Adipocyte (in vitro differentiated cells): Measurements from ENCODE around the gene SLC4A7.

Experiments used
- DNase-seq: peaks from one replicate; pipeline ENCODE4 v3.0.0-alpha.2; 2015; ENCODE audit warnings: low read depth
- H3K27me3 ChIP-seq: replicated peaks from 2 replicates; pipeline ENCODE4 v1.7.0; 2013; ENCODE audit warnings: mild to moderate bottlenecking, low read length, moderate library complexity; ENCODE audit not compliant: control insufficient read depth, insufficient read depth
- H3K36me3 ChIP-seq: 2 replicates; pipeline ENCODE4 v1.7.0; 2013; ENCODE audit warnings: low read length, mild to moderate bottlenecking, moderate library complexity; ENCODE audit not compliant: control insufficient read depth, insufficient read depth, severe bottlenecking
- H3K4me1 ChIP-seq: 2 replicates; pipeline ENCODE4 v1.7.0; 2013; ENCODE audit warnings: mild to moderate bottlenecking, low read length, moderate library complexity; ENCODE audit not compliant: control insufficient read depth, insufficient read depth
- H3K4me3 ChIP-seq: 2 replicates; pipeline ENCODE4 v1.7.0; 2013; ENCODE audit warnings: mild to moderate bottlenecking, low read length, moderate library complexity
- H3K9ac ChIP-seq: 2 replicates; pipeline ENCODE4 v1.7.0; 2013; ENCODE audit warnings: mild to moderate bottlenecking, low read length, moderate library complexity
- H3K9me3 ChIP-seq: 2 replicates; pipeline ENCODE4 v1.7.0; 2013; ENCODE audit warnings: mild to moderate bottlenecking, low read length, moderate library complexity; ENCODE audit not compliant: control insufficient read depth

The SLC4A7 gene

DNA sequence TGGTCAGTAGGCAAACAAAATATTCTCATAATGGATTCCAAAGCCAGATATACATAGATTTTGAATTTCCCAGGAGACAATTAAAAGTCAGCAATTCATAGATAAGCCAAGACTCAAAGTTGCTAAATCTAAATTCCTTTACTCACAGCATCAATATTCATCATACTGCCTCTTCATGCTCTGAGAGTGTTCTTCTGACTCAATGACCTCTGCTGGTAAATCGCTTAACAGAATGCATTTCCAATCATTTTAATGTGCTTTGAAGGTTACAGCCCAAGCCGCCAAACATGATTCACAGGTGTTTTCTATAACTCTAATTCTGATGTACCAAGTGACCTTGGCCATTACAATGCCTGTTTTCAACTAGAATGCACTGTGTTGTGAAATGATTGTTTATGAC, 24.2 kb upstream of the SLC4A7 start:
- peaks cover 6% of the 10 kb centered on the region for H3K9me3 ChIP-seq
- no peak for DNase-seq
- no peaks in the 10 kb centered on the region for H3K27me3 ChIP-seq
- H3K36me3 ChIP-seq: no peaks in the 10 kb centered on the region
- H3K9ac ChIP-seq: no peak overlapping the region
- no peak overlapping the region for H3K4me3 ChIP-seq
- peaks cover 36% of the 10 kb centered on the region for H3K4me1 ChIP-seq

- Histone ChIP-seq H3K4me3 (no peak overlapping the region), H3K27me3 (no peaks in the 10 kb centered on the region), H3K4me1 (peaks cover 36% of the 10 kb centered on the region), H3K9ac (no peak overlapping the region), H3K36me3 (no peaks in the 10 kb centered on the region), H3K9me3 (peaks cover 6% of the 10 kb centered on the region)
- DNase-seq: no peak
Measured at GRCh38 chr3:27507515-27508266, 23.5 kb upstream of the SLC4A7 start.

- Histone ChIP-seq H3K4me1 (peaks cover 36% of the 10 kb centered on the region), H3K36me3 (no peaks in the 10 kb centered on the region), H3K4me3 (no peak overlapping the region), H3K9me3 (peaks cover 6% of the 10 kb centered on the region), H3K9ac (no peak overlapping the region), H3K27me3 (no peaks in the 10 kb centered on the region)
- DNase-seq: no peak
Measured at GRCh38 chr3:27507111-27507510, 22.9 kb upstream of the SLC4A7 start.

DNA sequence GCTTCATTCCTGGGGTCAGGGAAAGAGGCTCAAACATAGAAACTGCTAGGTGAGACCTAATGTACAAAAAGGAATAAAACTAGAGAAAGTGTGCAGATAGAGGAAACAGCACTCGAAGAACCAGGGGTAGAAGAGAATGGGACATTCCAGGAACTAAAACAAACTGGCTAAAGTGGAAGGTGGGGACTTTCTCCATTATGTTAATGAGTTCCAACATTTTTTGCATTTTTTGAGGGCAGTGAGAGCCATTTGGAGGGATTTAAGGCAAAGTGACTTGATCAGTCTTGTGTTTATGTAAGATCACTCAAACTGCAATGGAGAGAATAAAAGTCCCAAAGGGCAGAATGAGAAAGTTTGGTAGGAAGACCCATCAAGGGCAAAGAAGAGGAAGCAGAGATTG, 20.6 kb upstream of the SLC4A7 start:
- DNase-seq: no peak
- no peak overlapping the region for H3K4me3 ChIP-seq
- H3K9me3 ChIP-seq: peaks cover 6% of the 10 kb centered on the region
- H3K9ac ChIP-seq: peak overlapping the region; percentile 76
- H3K4me1 ChIP-seq: peaks cover 48% of the 10 kb centered on the region
- H3K36me3 ChIP-seq: no peaks in the 10 kb centered on the region
- H3K27me3 ChIP-seq: no peaks in the 10 kb centered on the region

DNA sequence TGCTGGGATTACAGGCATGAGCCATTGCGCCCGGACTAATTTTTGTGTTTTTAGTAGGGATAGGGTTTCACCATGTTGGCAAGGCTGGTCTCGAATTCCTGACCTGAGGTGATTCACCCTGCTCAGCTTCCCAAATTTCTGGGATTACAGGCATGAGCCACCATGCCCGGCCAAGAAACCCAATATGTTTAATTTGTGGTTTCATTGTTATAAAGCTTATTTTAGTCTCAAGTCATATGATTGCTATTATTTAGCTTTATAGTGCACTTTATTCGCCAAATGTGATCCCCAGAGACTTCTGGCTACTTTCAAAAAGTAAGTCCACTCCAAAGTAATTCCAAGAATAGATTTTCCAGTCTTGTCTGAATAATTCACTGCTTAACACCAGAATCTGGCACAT, 19.3 kb upstream of the SLC4A7 start:
- H3K4me1 ChIP-seq: peaks cover 46% of the 10 kb centered on the region
- H3K27me3 ChIP-seq: no peaks in the 10 kb centered on the region
- peaks cover 6% of the 10 kb centered on the region for H3K9me3 ChIP-seq
- no peaks in the 10 kb centered on the region for H3K36me3 ChIP-seq
- peak; percentile 86 for DNase-seq
- H3K4me3 ChIP-seq: no peak overlapping the region
- H3K9ac ChIP-seq: peak overlapping the region; percentile 76

GRCh38 chr3:27501759-27502158, 17.6 kb upstream of the SLC4A7 start:
- H3K9me3 ChIP-seq: peaks cover under 1% of the 10 kb centered on the region
- DNase-seq: no peak
- H3K9ac ChIP-seq: no peak overlapping the region
- H3K36me3 ChIP-seq: no peaks in the 10 kb centered on the region
- H3K4me1 ChIP-seq: peaks cover 37% of the 10 kb centered on the region
- no peaks in the 10 kb centered on the region for H3K27me3 ChIP-seq
- no peak overlapping the region for H3K4me3 ChIP-seq

- Histone ChIP-seq H3K9me3 (no peaks in the 10 kb centered on the region), H3K27me3 (no peaks in the 10 kb centered on the region), H3K4me1 (peaks cover 37% of the 10 kb centered on the region), H3K4me3 (no peak overlapping the region), H3K36me3 (no peaks in the 10 kb centered on the region), H3K9ac (no peak overlapping the region)
- DNase-seq: no peak
Measured at GRCh38 chr3:27500986-27501385, 16.8 kb upstream of the SLC4A7 start.

- Histone ChIP-seq H3K4me3 (no peak overlapping the region), H3K9me3 (no peaks in the 10 kb centered on the region), H3K4me1 (peaks cover 31% of the 10 kb centered on the region), H3K9ac (no peak overlapping the region), H3K36me3 (no peaks in the 10 kb centered on the region), H3K27me3 (no peaks in the 10 kb centered on the region)
- peak; percentile 77 for DNase-seq
Measured at GRCh38 chr3:27500035-27500434, 15.9 kb upstream of the SLC4A7 start.

GRCh38 chr3:27494784-27495183, 10.6 kb upstream of the SLC4A7 start:
- H3K9ac ChIP-seq: no peak overlapping the region
- DNase-seq: no peak
- no peak overlapping the region for H3K4me3 ChIP-seq
- no peaks in the 10 kb centered on the region for H3K36me3 ChIP-seq
- peaks cover 4% of the 10 kb centered on the region for H3K4me1 ChIP-seq
- no peaks in the 10 kb centered on the region for H3K27me3 ChIP-seq
- no peaks in the 10 kb centered on the region for H3K9me3 ChIP-seq

DNA sequence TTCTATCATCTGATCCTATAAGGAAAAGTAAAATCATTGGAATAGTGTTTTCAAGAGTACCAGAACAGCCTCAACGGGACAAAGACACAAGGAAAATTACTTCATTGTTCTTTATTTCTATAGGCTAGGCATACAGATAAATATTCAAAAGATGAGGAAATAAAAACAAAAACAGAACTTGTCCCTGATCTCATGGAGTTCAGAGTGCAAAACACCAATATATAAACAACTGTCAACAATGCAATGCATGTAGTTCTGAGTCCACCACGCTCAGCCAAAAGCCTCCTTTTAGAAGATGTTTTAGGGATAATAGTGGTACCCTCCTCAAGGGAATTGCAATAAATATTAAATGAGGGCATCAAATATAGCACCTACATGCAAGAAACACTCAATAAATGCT, 4.6 kb upstream of the SLC4A7 start:
- Histone ChIP-seq H3K27me3 (no peaks in the 10 kb centered on the region), H3K9me3 (no peaks in the 10 kb centered on the region), H3K4me1 (peaks cover 5% of the 10 kb centered on the region), H3K9ac (no peak overlapping the region), H3K4me3 (no peak overlapping the region), H3K36me3 (no peaks in the 10 kb centered on the region)
- no peak for DNase-seq

DNA sequence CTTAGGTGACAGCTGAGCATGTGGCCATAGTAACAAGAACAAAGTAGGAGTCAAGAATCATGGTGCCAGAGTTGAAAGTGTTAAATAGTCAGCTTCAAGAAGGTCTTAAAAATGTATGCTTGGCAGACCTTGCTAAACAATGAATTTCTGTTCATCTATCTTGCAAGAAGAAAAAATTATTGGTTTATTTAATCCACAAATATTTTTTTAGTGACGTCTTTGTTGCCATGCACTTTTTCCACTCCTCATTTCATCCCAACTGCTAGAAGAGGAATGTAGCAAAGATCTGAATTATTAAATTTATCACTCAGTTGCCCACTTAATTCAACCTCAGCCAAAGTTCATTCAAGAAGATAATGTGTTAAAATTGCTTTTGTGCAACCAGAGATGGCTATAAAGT, 3.2 kb upstream of the SLC4A7 start:
- no peak for DNase-seq
- H3K27me3 ChIP-seq: no peaks in the 10 kb centered on the region
- no peak overlapping the region for H3K9ac ChIP-seq
- H3K4me3 ChIP-seq: no peak overlapping the region
- H3K9me3 ChIP-seq: no peaks in the 10 kb centered on the region
- H3K36me3 ChIP-seq: no peaks in the 10 kb centered on the region
- H3K4me1 ChIP-seq: peaks cover 5% of the 10 kb centered on the region

- H3K9me3 ChIP-seq: no peaks in the 10 kb centered on the region
- DNase-seq: no peak
- H3K27me3 ChIP-seq: no peaks in the 10 kb centered on the region
- no peak overlapping the region for H3K4me3 ChIP-seq
- H3K4me1 ChIP-seq: peaks cover 11% of the 10 kb centered on the region
- H3K9ac ChIP-seq: no peak overlapping the region
- no peaks in the 10 kb centered on the region for H3K36me3 ChIP-seq
Measured at GRCh38 chr3:27486336-27486735, 2.2 kb upstream of the SLC4A7 start.
